Subcutaneous preadipocyte (primary cell): ENCODE measurements around the gene HTR6. TPM values are rescaled to one million over a fixed set of nuclear protein-coding genes. Genes with fewer than 3 reads are reported as not detected.

ENCODE experiments used
- total RNA-seq: library from RNA; depleted of rRNA; stranded (reverse); fragments of >200 nt; gene quantifications from 2 replicates; pipeline ENCODE4 v1.2.3, GENCODE V29; 2012

HTR6 gene
- total RNA-seq = not detected in 2 replicates

GRCh38 chr1:19664453-19665185, at the start of gene HTR6:
HTR6 (plus strand) TSS chr1:19664875; CDS start chr1:19665754, 879 bp downstream.

GRCh38 chr1:19643602-19644394, 20.9 kb upstream of the HTR6 start, which contains the start of gene NBL1:
NBL1 (plus strand) TSS chr1:19644311; CDS start chr1:19655031, 10,720 bp downstream.

Other genes with a start within 250 kb of the HTR6 start
- 171 and 180 TPM in 2 replicates for gene CAPZB, start 179.3 kb upstream of the HTR6 start, total RNA-seq
- gene NBL1, start 20.6 kb upstream of the HTR6 start, total RNA-seq = 56.6 and 62.9 TPM in 2 replicates
- gene TMCO4, start 135.0 kb downstream of the HTR6 start, total RNA-seq = 8.1 and 8.6 TPM in 2 replicates
- gene RNF186, start 150.4 kb downstream of the HTR6 start, total RNA-seq = not detected in 2 replicates
- gene OTUD3, start 217.5 kb downstream of the HTR6 start, total RNA-seq = 2.6 and 8.4 TPM in 2 replicates